Choroid plexus epithelial cell (primary cell): ENCODE measurements around the gene DIAPH2.

Experiments used
- DNase-seq: peaks from one replicate; pipeline ENCODE4 v3.0.0-alpha.2; 2010; ENCODE audit warnings: low read depth
- H3K4me3 ChIP-seq: 2 replicates; pipeline ENCODE4 v1.5.1; 2011; ENCODE audit warnings: low read depth, mild to moderate bottlenecking, control low read depth, low read length, moderate library complexity
- CTCF ChIP-seq: conservative IDR thresholded peaks from 2 replicates; pipeline ENCODE4 v1.5.1; 2011; ENCODE audit warnings: low read depth, mild to moderate bottlenecking, control low read depth, inconsistent platforms, low read length, moderate library complexity

The DIAPH2 gene

DNA sequence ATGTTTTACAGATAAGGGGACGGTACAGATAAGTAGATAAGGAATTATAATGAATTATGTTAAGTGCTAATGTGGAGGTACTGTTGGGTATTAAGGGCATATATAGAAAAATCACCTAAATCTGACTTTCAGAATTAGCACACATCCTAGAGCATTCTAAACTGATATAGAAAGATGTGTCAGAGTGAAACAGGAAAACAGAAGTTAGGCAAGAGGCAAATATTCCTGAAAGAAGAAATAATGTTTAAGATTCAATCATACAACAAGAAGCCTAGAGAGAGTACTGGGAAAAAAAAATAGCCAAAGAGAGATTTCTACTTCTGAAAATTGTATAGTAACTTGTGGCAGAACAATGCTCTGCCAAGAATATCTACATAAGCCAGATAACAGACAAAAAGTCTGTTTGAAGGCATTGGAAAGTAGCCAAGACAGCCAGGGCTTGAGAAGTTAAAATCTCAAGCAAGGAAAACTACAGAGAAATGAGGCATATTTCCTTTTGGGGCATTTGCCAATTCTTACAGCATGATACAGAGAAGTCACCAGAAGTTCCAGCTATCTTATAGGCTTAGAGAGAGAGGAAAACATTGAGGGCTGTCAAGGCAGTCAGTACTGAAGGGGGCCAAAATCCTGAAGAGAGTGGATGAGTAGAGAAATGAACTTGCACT lies 845.0 kb downstream of the DIAPH2 start:
- H3K4me3 ChIP-seq: no peak overlapping the region
- DNase-seq: peak; percentile 82
- no peak for TF ChIP-seq CTCF

DNA sequence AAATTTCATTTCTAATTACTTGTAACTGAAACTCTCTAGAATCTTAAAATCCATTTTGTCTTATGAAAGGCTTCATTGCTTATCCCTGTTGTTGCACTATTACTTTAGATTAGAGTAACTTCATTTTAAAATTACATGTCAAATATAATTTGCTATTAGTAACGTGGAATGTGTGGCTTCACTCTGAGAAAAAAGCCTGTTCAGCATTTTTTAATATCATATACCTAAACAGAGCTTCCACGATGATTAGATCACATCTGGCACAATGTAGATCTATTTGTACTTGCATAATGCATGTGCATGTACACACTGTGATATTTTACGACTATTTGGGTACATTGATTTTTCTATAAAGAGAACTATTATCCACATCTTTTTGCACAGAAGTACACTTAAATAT lies 847.2 kb downstream of the DIAPH2 start:
- no peak for TF ChIP-seq CTCF
- H3K4me3 ChIP-seq: no peak overlapping the region

DNA sequence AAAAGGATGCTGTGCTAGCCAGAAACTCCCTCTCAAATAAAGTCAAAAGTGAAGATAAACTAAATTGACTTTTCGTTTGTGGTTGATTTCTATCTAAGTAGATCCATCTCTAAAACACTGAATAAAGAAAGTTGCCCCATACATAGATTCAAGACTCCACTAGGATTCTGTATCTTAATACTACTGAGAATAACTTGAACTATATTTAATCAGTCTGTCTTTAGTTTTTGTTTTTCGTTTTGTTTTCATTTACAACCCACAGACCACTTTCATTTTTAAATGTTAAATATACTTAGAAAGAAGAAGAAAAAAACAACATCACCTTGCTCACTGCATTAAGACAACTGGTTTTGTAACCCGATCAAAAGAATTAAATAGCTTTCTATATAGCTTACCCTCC lies 854.1 kb downstream of the DIAPH2 start:
- no peak for DNase-seq
- no peak overlapping the region for H3K4me3 ChIP-seq
- TF ChIP-seq CTCF: no peak

More for the DNA sequence above, 847.2 kb downstream of the DIAPH2 start:
- no peak for DNase-seq

GRCh38 chrX:97539970-97540519 lies 855.4 kb downstream of the DIAPH2 start:
- H3K4me3 ChIP-seq: no peak overlapping the region
- no peak for TF ChIP-seq CTCF
- DNase-seq: no peak

- DNase-seq: peak; percentile 37
- no peak overlapping the region for H3K4me3 ChIP-seq
- TF ChIP-seq CTCF: no peak
Measured at GRCh38 chrX:97547877-97548578, 863.4 kb downstream of the DIAPH2 start.

DNA sequence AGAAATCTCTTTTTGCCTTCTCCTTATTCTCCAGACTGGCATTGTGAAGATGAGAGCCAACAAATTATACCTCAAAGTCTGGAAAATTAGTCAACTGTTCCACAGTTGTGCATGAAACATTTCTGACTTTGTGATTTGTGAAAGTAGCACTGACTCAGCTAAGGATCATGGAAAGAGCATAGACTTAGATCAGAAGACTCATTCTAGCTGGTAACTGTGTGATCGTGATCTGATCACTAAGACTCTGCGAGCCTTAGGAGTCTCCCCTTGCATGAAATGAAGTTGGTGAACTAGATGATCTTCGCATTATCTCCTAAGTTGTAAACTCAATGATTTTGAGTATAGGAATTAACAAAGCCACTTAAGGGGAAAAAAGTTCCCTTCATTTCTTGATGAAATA lies 867.2 kb downstream of the DIAPH2 start:
- TF ChIP-seq CTCF: no peak

More for the DNA sequence above, 867.2 kb downstream of the DIAPH2 start:
- H3K4me3 ChIP-seq: no peak overlapping the region
- DNase-seq: no peak
